Measurements from ENCODE around the gene CCDC122. TPM values are rescaled to one million over a fixed set of nuclear protein-coding genes. Genes with fewer than 3 reads are reported as not detected.

CCDC122 gene
- total RNA-seq, 2 donors from 2014 or later, result 4.9 to 6.2 TPM

DNA sequence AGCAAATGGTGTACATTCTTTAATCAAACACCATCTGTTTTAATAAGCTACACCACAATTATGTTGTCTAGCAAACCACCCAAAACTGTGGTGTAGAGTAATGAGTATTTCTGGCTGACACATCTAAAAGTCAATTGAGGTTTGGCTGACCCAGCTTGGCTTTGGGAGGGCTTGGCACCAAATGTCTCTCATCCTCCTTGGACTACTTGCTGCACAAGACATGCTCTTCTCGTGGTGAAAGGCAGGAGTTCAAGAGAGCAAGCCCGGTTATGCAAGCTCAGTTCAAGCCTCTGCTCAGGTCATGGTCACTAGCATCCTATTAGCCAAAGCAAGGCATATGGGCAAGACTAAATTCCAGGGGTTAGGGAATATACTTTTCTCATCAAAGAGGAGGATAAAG is 37.3 kb upstream of the CCDC122 start:
- ATAC-seq, result no peak
- TF ChIP-seq CTCF (IDR thresholded peaks at IDR 0.05) (no peak), POLR2A (IDR thresholded peaks at IDR 0.05) (no peak)
- no peak for DNase-seq
- Histone ChIP-seq H3K27ac (no peak overlapping the region), H3K27me3 (no peaks in the 10 kb centered on the region), H3K4me3 (no peak overlapping the region), H3K9me3 (no peaks in the 10 kb centered on the region), H3K4me1 (no peaks in the 10 kb centered on the region), H3K36me3 (replicated peaks in 1 of 2; ENCODE audit: insufficient read depth in 1 of 2, low read depth in 2 of 2) (no peaks in the 10 kb centered on the region)
- WGBS, 2 donors, result 21 to 56% methylated on average over 2 of the region's 2 CpGs
- intact Hi-C loops (cut with DNase I), result loop anchor here (10.0 kb wide), 2 partner anchors 128 to 538 kb away; no protein-coding TSS in a partner anchor

DNA sequence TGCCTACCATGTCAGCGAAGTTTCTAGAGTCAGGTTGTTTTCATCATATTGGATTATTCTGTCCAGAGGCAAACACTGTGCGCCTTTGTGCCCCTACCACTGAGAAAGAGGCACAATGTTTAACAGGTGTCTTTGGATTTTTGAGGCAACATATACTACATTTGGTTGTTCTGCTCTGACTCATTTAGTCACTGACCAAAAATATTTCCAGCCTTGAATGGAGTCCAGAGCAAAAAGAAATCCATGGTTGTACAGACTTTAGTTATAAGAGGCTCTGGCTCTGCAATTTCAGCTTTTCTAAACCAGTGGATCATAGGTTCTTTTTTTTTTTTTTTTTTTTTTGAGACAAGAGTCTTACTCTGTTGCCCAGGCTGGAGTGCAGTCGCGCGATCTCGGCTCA is 35.9 kb upstream of the CCDC122 start:
- DNase-seq, result no peak
- no peak for ATAC-seq
- Histone ChIP-seq H3K36me3 (replicated peaks in 1 of 2; ENCODE audit: insufficient read depth in 1 of 2, low read depth in 2 of 2) (no peaks in the 10 kb centered on the region), H3K27ac (no peak overlapping the region), H3K27me3 (no peaks in the 10 kb centered on the region), H3K9me3 (no peaks in the 10 kb centered on the region), H3K4me1 (no peaks in the 10 kb centered on the region), H3K4me3 (no peak overlapping the region)
- intact Hi-C loops (cut with DNase I), result loop anchor here (10.0 kb wide), 2 partner anchors 129 to 539 kb away; no protein-coding TSS in a partner anchor
- TF ChIP-seq CTCF (IDR thresholded peaks at IDR 0.05) (no peak), POLR2A (IDR thresholded peaks at IDR 0.05) (no peak)
- 62 to 86% methylated on average over 5 to 6 of the region's 6 CpGs for WGBS, 2 donors

DNA sequence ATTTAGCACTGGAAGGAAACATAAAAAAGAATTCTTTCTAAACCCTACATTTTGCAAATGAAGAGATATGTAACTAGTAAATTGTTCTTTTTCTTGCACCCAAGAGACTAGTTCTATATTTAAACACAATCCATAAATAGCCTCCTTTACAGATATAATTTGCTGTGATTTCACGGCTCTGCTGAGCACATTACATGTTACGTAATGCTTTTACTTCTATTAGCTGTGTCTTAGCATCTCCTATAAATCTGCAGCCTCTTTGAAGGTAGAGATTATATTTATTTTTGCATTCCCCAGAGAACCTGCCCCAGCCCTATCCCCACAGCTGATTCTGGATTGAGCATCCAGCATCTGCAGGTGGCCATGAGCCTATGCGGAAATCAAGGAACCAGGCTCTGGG is 32.3 kb upstream of the CCDC122 start:
- Histone ChIP-seq H3K4me1 (peaks cover 14% of the 10 kb centered on the region), H3K36me3 (replicated peaks in 1 of 2; ENCODE audit: insufficient read depth in 1 of 2, low read depth in 2 of 2) (no peaks in the 10 kb centered on the region), H3K27me3 (no peaks in the 10 kb centered on the region), H3K9me3 (no peaks in the 10 kb centered on the region), H3K4me3 (no peak overlapping the region), H3K27ac (no peak overlapping the region)
- intact Hi-C loops (cut with DNase I), result loop anchor here (10.0 kb wide), 2 partner anchors 133 to 543 kb away; no protein-coding TSS in a partner anchor
- ATAC-seq (no peak), DNase-seq (no peak)
- TF ChIP-seq POLR2A (IDR thresholded peaks at IDR 0.05) (no peak), CTCF (IDR thresholded peaks at IDR 0.05) (no peak)
- WGBS, 2 donors, result 81 to 94% methylated on average over 2 to 3 of the region's 3 CpGs

DNA sequence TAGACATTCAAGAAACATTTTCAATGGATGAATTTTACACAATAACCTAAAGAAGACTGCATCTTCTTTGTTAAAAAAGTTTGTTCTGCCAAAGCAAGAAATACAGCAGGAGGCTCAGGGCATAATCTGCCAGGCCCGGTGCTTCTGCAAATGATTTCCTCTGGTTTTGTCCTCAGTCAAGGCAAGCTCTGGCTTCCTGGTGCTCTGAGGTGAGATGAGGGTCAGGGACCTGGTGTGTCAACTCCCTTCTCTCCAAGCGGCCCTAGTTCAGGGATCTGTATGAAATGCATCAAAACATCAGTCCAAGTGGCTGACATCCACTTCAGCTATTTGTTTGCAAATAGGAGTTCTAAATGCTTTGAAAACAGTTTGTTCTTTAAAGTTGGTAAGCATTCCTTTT is 31.7 kb upstream of the CCDC122 start:
- no peaks in the 10 kb centered on the region for H3K27me3 ChIP-seq
- no peak for TF ChIP-seq CTCF (IDR thresholded peaks at IDR 0.05)
- TF ChIP-seq POLR2A (IDR thresholded peaks at IDR 0.05), result no peak
- no peak for ATAC-seq
- H3K4me1 ChIP-seq, result peaks cover 14% of the 10 kb centered on the region
- no peaks in the 10 kb centered on the region for H3K9me3 ChIP-seq
- intact Hi-C loops (cut with DNase I), result loop anchor here (10.0 kb wide), 2 partner anchors 134 to 544 kb away; no protein-coding TSS in a partner anchor
- H3K27ac ChIP-seq, result no peak overlapping the region
- H3K36me3 ChIP-seq (replicated peaks in 1 of 2; ENCODE audit: insufficient read depth in 1 of 2, low read depth in 2 of 2), result no peaks in the 10 kb centered on the region
- no peak overlapping the region for H3K4me3 ChIP-seq
- whole genome bisulfite sequencing, 2 donors, result 61 to 63% methylated on average over 2 of the region's 2 CpGs
- no peak for DNase-seq

GRCh38 chr13:43910856-43911255 is 31.3 kb upstream of the CCDC122 start:
- Histone ChIP-seq H3K27ac (no peak overlapping the region), H3K4me1 (peaks cover 14% of the 10 kb centered on the region), H3K9me3 (no peaks in the 10 kb centered on the region), H3K36me3 (replicated peaks in 1 of 2; ENCODE audit: insufficient read depth in 1 of 2, low read depth in 2 of 2) (no peaks in the 10 kb centered on the region), H3K27me3 (no peaks in the 10 kb centered on the region), H3K4me3 (no peak overlapping the region)
- TF ChIP-seq POLR2A (IDR thresholded peaks at IDR 0.05) (no peak), CTCF (IDR thresholded peaks at IDR 0.05) (no peak)
- no peak for DNase-seq
- intact Hi-C loops (cut with DNase I), result loop anchor here (10.0 kb wide), 2 partner anchors 134 to 544 kb away; no protein-coding TSS in a partner anchor
- no peak for ATAC-seq

Measured in body of pancreas (tissue), 4 donors.